ENCODE measurements around the gene ADCY10.
A peak's percentile ranks its signal among the peaks of the same experiment; 100 is the strongest.
"Not testable (repeated sequence)": the region's sequence is repeated elsewhere in the genome, so short reads cannot be mapped to it uniquely, and the experiment has no call there.

ADCY10 gene

GRCh38 chr1:167842872-167843271 lies 71.1 kb downstream of the ADCY10 start:
- DNase-seq, result no peak

- DNase-seq, result no peak
Observed at GRCh38 chr1:167841530-167841929, 72.4 kb downstream of the ADCY10 start.

DNA sequence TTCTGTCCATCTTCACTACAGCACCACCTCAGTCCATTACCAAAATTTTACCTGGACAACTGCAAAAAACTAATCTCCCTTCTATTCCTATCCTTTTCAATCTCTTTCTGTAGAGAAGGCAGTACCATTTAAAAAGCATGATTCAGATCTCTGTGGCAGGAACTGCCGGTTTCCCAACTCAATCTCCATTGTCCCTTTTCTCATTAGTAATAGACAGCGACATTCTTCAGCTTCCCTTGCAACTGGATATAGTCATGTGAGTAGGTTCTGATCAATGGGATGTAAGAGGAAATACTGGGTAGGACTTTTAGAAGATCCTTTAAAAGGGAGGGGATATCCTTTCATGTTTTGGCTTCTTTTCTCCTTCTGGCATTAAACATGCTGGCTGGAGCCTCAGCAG lies 74.9 kb downstream of the ADCY10 start:
- no peak for DNase-seq

DNA sequence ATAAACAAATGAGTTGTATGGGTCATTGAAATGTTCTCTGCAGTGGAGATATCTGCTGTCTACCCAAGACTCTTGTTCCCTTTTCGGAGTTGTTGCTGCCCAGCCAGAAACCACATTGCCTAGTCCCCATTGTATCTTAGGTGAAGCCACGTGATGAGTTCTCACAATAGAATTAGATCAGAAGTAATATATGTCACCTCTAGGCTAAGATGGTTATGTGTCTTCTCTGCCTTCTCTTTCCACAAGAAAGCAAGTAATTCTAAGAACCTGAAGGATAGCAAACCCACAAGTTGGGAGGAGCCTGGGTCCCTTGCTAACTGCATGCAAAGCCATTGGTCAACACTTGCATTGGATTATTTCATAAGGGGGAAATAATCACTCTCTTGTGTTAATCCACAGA lies 76.6 kb downstream of the ADCY10 start:
- DNase-seq, result no peak

- DNase-seq, result no peak
Observed at GRCh38 chr1:167836197-167836596, 77.7 kb downstream of the ADCY10 start.

GRCh38 chr1:167833904-167834303 lies 80.0 kb downstream of the ADCY10 start:
- no peak for DNase-seq

- DNase-seq, result no peak
Observed at GRCh38 chr1:167832693-167833092, 81.2 kb downstream of the ADCY10 start.

DNA sequence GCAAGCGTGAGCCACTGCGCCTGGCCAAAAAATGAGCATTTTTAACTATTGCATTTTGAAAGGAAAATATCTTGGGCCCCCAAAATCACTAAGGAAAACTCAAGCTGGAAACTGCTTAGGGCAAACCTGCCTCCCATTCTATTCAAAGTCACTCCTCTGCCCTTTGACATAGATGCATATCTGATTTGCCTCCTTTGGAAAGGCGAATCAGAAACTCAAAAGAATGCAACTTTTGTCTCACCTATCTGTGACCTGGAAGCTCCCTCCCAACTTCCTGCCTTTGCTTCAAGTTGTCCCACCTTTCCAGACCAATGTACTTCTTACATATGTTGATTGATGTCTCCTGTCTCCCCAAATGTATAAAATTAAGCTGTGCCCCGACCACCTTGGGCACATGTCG lies 83.3 kb downstream of the ADCY10 start:
- DNase-seq, result not testable (repeated sequence)

DNA sequence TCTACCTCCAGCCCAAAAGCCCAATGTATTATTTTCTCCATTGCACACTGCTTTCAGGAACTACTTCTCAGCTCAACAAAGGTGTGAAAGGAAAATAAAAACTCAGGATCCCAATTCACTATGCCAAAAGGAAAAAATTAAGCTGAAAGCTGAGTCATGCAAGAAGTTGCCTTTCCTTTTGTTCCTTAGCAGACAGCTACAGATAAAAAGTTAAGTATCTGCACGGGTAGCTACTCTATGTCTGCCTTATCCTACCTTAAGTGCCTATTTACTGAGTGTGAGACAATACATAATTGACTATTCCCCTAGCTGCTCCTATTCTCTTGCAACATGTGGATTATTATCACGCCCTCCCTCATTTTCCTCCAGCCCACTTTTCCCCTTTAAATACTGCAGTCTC lies 84.1 kb downstream of the ADCY10 start:
- no peak for DNase-seq

- no peak for DNase-seq
Observed at GRCh38 chr1:167826127-167826526, 87.8 kb downstream of the ADCY10 start.

DNA sequence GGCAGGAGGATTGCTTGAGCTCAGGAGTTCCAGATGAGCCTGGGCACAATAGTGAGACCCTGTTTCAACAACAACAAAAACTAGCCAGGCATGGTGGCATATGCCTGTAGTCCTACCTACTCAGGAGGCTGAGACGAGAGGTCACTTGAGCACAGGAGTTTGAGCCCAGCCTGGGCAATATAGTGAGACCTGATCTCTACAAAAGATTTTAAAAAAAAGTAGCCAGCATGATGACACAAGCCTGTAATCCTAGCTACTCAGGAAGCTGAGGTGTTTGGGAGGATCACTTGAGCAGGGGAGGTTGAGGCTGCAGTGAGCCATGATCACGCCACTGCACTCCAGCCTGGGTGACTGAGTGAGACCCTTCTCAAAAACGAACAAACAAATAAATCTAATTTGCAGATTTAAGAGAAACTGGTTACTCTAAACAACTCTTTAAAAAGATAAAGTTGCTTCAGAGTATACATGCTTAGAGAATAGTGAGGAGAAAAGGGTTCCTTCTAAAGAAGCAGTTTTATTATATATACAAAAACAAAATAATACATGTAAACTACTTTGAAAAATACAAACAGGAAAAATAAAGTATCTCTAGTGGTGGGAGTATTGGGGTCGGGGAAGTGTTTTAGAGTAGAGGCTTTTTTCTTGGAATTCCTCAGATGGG lies 88.4 kb downstream of the ADCY10 start:
- no peak for DNase-seq

- no peak for DNase-seq
Observed at GRCh38 chr1:167824163-167824794, 89.7 kb downstream of the ADCY10 start.

GRCh38 chr1:167821969-167822685 lies 91.8 kb downstream of the ADCY10 start:
- peak; percentile 26 for DNase-seq

- no peak for DNase-seq
Observed at GRCh38 chr1:167821356-167821685, 92.6 kb downstream of the ADCY10 start.

- DNase-seq, result no peak
Observed at GRCh38 chr1:167820684-167821355, 93.1 kb downstream of the ADCY10 start.

GRCh38 chr1:167819849-167820683 lies 93.9 kb downstream of the ADCY10 start:
- peak; percentile 37 for DNase-seq

GRCh38 chr1:167815650-167816049 lies 98.3 kb downstream of the ADCY10 start:
- no peak for DNase-seq

DNA sequence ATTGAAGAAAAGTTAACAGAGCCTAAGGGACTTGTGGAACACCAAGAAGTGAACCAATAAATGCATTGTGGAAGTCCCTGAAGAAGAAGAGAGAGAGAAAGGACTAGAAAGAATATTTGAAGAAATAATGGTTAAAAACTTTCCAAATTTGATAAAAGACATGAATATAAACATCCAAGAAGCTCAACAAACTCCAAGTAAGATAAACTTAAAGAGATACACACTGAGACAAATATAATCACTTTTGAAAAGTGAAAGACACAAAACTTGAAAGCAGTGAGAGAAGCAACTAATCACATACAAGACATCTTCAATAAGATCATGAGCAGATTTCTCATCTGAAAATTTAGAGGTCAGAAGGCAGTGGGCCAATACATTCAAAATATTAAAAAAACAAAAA lies 101.0 kb downstream of the ADCY10 start:
- DNase-seq, result no peak

DNA sequence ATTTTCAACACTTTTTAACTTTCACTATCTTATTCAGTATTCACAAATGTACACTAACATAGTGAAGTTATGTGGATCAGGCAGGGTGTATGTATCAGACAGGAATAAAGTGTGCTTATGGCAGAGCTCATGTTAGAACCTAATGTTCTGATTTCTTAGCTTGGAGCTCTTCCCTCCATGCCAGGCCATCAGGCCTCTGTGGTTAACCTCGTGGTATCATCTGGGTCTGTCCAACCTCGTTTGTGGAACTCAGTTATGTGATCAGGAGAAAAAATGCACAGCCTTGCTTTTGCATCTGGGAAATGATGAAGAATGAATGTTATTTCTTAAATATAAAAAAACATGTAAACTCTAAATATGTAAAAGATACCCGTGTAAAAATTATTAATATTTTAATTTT lies 105.2 kb downstream of the ADCY10 start:
- no peak for DNase-seq

- no peak for DNase-seq
Observed at GRCh38 chr1:167808104-167808503, 105.8 kb downstream of the ADCY10 start.

DNA sequence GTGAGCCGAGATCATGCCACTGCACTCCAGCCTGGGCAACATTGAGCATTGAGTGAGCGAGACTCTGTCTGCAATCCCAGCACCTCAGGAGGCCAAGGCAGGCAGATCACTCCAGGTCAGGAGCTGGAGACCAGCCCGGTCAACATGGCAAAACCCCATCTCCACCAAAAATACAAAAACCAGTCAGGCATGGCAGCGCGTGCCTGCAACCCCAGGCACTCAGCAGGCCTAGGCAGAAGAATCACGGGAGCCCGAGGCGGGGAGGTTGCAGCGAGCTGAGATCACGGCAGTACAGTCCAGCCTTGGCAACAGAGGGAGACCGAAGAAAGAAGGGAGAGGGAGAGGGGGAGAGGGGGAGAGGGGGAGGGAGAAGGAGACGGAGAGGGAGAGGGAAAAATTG lies 107.3 kb downstream of the ADCY10 start:
- not testable (repeated sequence) for DNase-seq

DNA sequence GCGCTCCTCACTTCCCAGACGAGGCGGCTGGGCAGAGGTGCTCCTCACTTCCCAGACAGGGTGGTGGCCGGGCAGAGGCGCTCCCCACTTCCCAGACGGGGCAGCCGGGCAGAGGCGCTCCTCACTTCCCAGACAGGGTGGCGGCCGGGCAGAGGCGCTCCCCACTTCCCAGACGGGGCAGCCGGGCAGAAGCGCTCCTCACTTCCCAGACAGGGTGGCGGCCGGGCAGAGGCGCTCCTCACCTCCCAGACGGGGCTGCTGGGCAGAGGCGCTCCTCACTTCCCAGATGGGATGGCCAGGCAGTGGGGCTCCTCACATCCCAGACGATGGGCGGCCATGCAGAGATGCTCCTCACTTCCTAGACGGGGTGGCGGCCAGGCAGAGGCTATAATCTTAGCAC lies 107.7 kb downstream of the ADCY10 start:
- DNase-seq, result not testable (repeated sequence)

- DNase-seq, result no peak
Observed at GRCh38 chr1:167805041-167805556, 108.8 kb downstream of the ADCY10 start.
